HepG2 (cell line): Measurements from ENCODE around the gene PARD3. TPM values are rescaled to one million over a fixed set of nuclear protein-coding genes. Genes with fewer than 3 reads are reported as not detected.

ENCODE experiments used
- ATAC-seq: fragments of 200-7000 bp; cut with Tn5 transposase; 3 replicates; pipeline ENCODE4 v1.9.1; 2020; ENCODE audit warnings: mild to moderate bottlenecking, moderate library complexity
- BruUV-seq: library from RNA; stranded (reverse); fragments of 400-500 nt; replicated peaks from 2 replicates; lab custom pipeline; 2021; lab: Mats Ljungman, UMichigan
- CTCF ChIA-PET: fragments of 300-600 bp; formaldehyde crosslinking; extraction: SDS; loops from one replicate; lab custom pipeline; 2021; ENCODE audit warnings: low total read pairs, inconsistent platforms, low intra/inter-chr PET ratio; lab: Yijun Ruan, JAX
- POLR2A ChIA-PET: fragments of 350-600 bp; sonication (Branson Sonifier 250); formaldehyde crosslinking; loops from one replicate; lab custom pipeline; 2020; ENCODE audit warnings: antibody characterized with exemption, inconsistent platforms; lab: Yijun Ruan, JAX
- DNase-seq: peaks from one replicate; pipeline ENCODE4 v3.0.0-alpha.2; 2015; ENCODE audit warnings: low spot score
- FAIRE-seq: peaks from 3 replicates; lab custom pipeline; 2011; peaks lifted over from hg19 to GRCh38; lab: Jason Lieb, UNC
- H2AFZ ChIP-seq: one replicate; pipeline ENCODE4 v1.6.1; 2011; ENCODE audit warnings: low read length, inconsistent platforms
- H3K27ac ChIP-seq: fragments of 300-600 bp; 3 replicates; pipeline ENCODE4 v1.8.0; 2011; ENCODE audit warnings: mixed run types, mild to moderate bottlenecking, mixed read lengths, low read length, inconsistent platforms; ENCODE audit not compliant: insufficient read depth; ENCODE audit errors: extremely low read length
- H3K27me3 ChIP-seq, 2 experiments: fragments of 200-600 bp in 1 of 2; 2 replicates in 1 of 2; 3 replicates in 1 of 2; pipeline versions ENCODE4 v1.6.0 to v1.8.0; 2011; ENCODE audit warnings: low read length in 2 of 2, mild to moderate bottlenecking in 2 of 2, moderate library complexity in 2 of 2, inconsistent platforms in 1 of 2; ENCODE audit not compliant: insufficient read depth in 2 of 2, control insufficient read depth in 1 of 2
- H3K36me3 ChIP-seq, 2 experiments: fragments of 200-600 bp in 1 of 2; replicated peaks in 1 of 2; 2 replicates in 1 of 2; 3 replicates in 1 of 2; pipeline versions ENCODE4 v1.5.1 to v1.8.0; 2011; ENCODE audit warnings: low read length in 2 of 2, inconsistent platforms in 1 of 2; ENCODE audit not compliant: insufficient read depth in 2 of 2, control insufficient read depth in 1 of 2
- H3K4me1 ChIP-seq: 2 replicates; pipeline ENCODE4 v1.5.1; 2012; ENCODE audit warnings: low read length, inconsistent platforms; ENCODE audit not compliant: insufficient read depth
- H3K4me2 ChIP-seq: 2 replicates; pipeline ENCODE4 v1.6.0; 2011; ENCODE audit warnings: low read depth, low read length, inconsistent platforms
- H3K4me3 ChIP-seq, 3 experiments: fragments of 200-600 bp in 1 of 3; sonication (generic), shearing (Covaris generic) in 1 of 3; replicated peaks in 1 of 3; 2 replicates each; pipeline ENCODE4 v1.5.1; 2011 to 2016; ENCODE audit warnings: low read length in 3 of 3, inconsistent platforms in 2 of 3, low read depth in 2 of 3, mild to moderate bottlenecking in 2 of 3, control low read depth in 1 of 3, mixed read lengths in 1 of 3; ENCODE audit not compliant: insufficient read depth in 1 of 3
- H3K79me2 ChIP-seq: one replicate; pipeline ENCODE4 v1.6.1; 2011; ENCODE audit warnings: low read length, inconsistent platforms; ENCODE audit not compliant: insufficient read depth
- H3K9ac ChIP-seq: 2 replicates; pipeline ENCODE4 v1.6.0; 2011; ENCODE audit warnings: mild to moderate bottlenecking, low read depth, low read length, inconsistent platforms; ENCODE audit not compliant: insufficient read depth
- H3K9me3 ChIP-seq: 2 replicates; pipeline ENCODE4 v1.5.1; 2012; ENCODE audit warnings: mild to moderate bottlenecking, low read length
- H4K20me1 ChIP-seq: 2 replicates; pipeline ENCODE4 v1.6.0; 2011; ENCODE audit warnings: inconsistent platforms, mild to moderate bottlenecking, low read length, moderate library complexity; ENCODE audit not compliant: insufficient read depth
- DNMT3B ChIP-seq: conservative IDR thresholded peaks from 2 replicates; pipeline ENCODE4 v1.6.1; 2016; ENCODE audit warnings: missing biosample characterization, control low read depth
- HCFC1 ChIP-seq: fragments of 150-350 bp; IDR thresholded peaks from 2 replicates; pipeline ENCODE4 v1.6.1; 2014; ENCODE audit warnings: low read depth, low read length
- PHB2 ChIP-seq: fragments of 450-650 bp; IDR thresholded peaks from 2 replicates; pipeline ENCODE4 v1.6.1; 2018; ENCODE audit not compliant: partially characterized antibody
- SIX4 ChIP-seq: sonication (generic); formaldehyde crosslinking; IDR thresholded peaks from 2 replicates; pipeline ENCODE4 v1.4.0; 2020; ENCODE audit warnings: missing genetic modification reagents
- STAG1 ChIP-seq: sonication (generic); formaldehyde crosslinking; IDR thresholded peaks from 2 replicates; pipeline ENCODE4 v1.4.0; 2020; ENCODE audit warnings: missing genetic modification reagents
- ZNF569 ChIP-seq: sonication (generic); formaldehyde crosslinking; IDR thresholded peaks from 2 replicates; pipeline ENCODE4 v1.5.0; 2020; ENCODE audit warnings: mild to moderate bottlenecking, missing genetic modification reagents, moderate library complexity, borderline replicate concordance
- WGBS: methylation state at CpG from one replicate; pipeline ENCODE4 v1.1.6; 2017; ENCODE audit warnings: low lambda C conversion rate; 5-methylcytosine and 5-hydroxymethylcytosine counted together
- in situ Hi-C: cut with HindIII; loops from 2 replicates; pipeline ENCODE4 v1.10.0; 2017; ENCODE audit warnings: low pct_unique_long_range_greater_than_20kb; ENCODE audit not compliant: extremely low pct_ligation_motif_present
- intact Hi-C: fragments of 100-400 bp; cut with micrococcal nuclease; formaldehyde crosslinking; loops from one replicate; pipeline ENCODE4 v1.10.0; 2022; ENCODE audit not compliant: unreplicated experiment
- polyA plus RNA-seq, 8 experiments: library from polyadenylated mRNA; depleted of rRNA in 3 of 8; stranded (reverse) in 7 of 8; unstranded in 1 of 8; fragments of >200 nt; fragmentation: Illumina TruSeq in 4 of 8; extraction: Trizol in 4 of 8; gene quantifications; 2 replicates each; pipeline versions ENCODE4 v1.2.1 to v1.2.3, GENCODE V29; 2011 to 2016; ENCODE audit warnings: low read depth in 4 of 8, missing spikeins in 1 of 8, mixed read lengths in 1 of 8; ENCODE audit not compliant: insufficient read depth in 1 of 8
- total RNA-seq, 5 experiments: library from RNA; depleted of rRNA; stranded (reverse); fragments of >200 nt; fragmentation: Illumina TruSeq; extraction: Trizol; gene quantifications; 2 replicates each; pipeline ENCODE4 v1.2.3, GENCODE V29; 2016; ENCODE audit warnings: low read depth in 1 of 5
- TF ChIP-seq, protein P1 (sequence below): sonication (generic); formaldehyde crosslinking; IDR thresholded peaks from 2 replicates; pipeline ENCODE4 v1.5.0; 2020; ENCODE audit warnings: mild to moderate bottlenecking, missing genetic modification reagents, moderate library complexity

The PARD3 gene
- total and polyA plus RNA-seq, 2 of the 13 experiments (the other 11 are each of a cell fraction or from before 2014, with no cell fraction given), result 40.9 to 60.0 TPM

DNA sequence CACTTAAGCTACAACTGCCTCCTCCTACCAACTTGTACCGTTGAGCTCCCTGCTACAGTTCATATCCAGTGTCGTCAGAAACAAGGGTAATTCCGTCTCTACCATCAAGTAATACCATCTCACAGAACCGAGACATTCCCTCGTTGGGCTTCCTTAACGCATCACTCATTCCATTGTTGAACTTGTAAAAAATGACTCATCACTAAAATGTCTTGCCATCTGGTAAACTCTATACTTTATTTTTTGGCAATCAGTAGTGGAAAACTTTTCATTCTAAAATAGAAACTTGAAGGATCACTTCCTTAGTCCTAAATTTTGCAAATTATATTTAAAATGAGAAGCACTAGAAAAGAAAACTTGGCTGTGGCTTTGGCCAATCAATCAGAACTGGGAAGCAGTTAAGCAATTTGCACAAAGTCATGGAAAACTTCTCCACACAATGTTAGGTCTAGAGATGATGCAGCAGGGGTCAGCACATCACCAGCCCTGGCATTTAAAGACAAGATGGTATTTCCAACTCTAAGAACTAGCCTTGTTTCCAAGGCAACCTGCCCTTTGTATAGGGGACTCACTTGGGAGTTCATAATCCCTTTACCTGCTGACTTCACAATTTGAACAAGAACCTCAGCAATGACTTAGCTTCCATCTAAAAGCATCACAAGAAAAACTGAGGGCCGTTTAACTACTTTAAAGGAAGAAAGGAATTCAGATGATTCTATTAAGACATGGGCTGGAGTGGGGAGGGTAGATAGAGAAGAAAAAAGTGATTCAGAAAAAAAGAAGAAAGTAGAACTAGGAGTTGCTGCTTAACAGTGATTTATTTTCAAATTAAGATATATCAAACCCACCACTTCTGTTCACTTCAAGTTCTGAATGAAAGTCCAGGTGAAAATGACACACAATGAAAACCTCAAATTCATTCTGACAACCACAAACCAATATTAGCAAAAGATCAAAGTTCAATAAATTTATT, 288.1 kb downstream of the PARD3 start:
- no peak overlapping the region for H3K9ac ChIP-seq
- peaks cover 28% of the 10 kb centered on the region for H3K4me1 ChIP-seq
- ATAC-seq (no peak), DNase-seq (no peak), FAIRE-seq (no peak)
- no peak overlapping the region for H2AFZ ChIP-seq
- H3K27me3 ChIP-seq, result no peaks in the 10 kb centered on the region
- ChIA-PET POLR2A (no interaction called here), CTCF (no interaction called here)
- 97% methylated on average over 7 of the region's 7 CpGs for WGBS
- H4K20me1 ChIP-seq, result no peaks in the 10 kb centered on the region
- intact Hi-C loops, result loop anchor here (10.0 kb wide), 1 partner anchor 108 kb away; no protein-coding TSS in a partner anchor
- H3K27ac ChIP-seq, result no peak overlapping the region
- no peak for TF ChIP-seq HCFC1
- TF ChIP-seq DNMT3B (CRISPR knock-in tag), result no peak
- peak; percentile 35; the same call in 1 of the 2 replicates for TF ChIP-seq STAG1 (CRISPR knock-in tag)
- TF ChIP-seq PHB2, result no peak
- no peak for TF ChIP-seq SIX4 (CRISPR knock-in tag)
- no peak for TF ChIP-seq ZNF569 (CRISPR knock-in tag)
- TF ChIP-seq, protein P1, sequence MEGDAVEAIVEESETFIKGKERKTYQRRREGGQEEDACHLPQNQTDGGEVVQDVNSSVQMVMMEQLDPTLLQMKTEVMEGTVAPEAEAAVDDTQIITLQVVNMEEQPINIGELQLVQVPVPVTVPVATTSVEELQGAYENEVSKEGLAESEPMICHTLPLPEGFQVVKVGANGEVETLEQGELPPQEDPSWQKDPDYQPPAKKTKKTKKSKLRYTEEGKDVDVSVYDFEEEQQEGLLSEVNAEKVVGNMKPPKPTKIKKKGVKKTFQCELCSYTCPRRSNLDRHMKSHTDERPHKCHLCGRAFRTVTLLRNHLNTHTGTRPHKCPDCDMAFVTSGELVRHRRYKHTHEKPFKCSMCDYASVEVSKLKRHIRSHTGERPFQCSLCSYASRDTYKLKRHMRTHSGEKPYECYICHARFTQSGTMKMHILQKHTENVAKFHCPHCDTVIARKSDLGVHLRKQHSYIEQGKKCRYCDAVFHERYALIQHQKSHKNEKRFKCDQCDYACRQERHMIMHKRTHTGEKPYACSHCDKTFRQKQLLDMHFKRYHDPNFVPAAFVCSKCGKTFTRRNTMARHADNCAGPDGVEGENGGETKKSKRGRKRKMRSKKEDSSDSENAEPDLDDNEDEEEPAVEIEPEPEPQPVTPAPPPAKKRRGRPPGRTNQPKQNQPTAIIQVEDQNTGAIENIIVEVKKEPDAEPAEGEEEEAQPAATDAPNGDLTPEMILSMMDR, result 0 out of 2 replicates have a peak, but pooled peaks have one; percentile 14
- H3K36me3 ChIP-seq, result no peaks in the 10 kb centered on the region
- in situ Hi-C loops, result no loop called here
- no TSS peak for BruUV-seq
- H3K4me3 ChIP-seq, result no peak overlapping the region
- H3K79me2 ChIP-seq, result peaks cover 3% of the 10 kb centered on the region
- no peak overlapping the region for H3K4me2 ChIP-seq
- no peaks in the 10 kb centered on the region for H3K9me3 ChIP-seq
